ENCODE results near the gene POLDIP3.

DNA sequence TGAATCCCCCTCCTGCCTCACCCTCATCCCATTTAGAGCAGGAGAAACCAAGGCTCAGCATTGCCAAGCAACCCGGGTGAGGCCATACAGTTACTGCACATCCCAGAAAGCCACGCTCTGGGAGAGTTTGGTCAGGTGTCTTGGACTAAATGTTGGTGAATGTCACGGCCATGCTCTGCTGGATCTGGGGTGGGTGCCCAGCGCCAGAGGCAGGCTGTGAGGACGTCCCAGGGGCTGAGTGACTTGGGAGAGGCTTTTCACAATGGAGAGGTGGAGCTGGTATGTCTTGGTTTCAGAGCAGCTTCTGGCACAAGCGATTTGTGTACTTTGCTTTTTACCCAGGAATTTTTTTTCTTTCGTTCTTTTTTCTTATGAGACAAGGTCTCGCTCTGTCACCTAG, 54.3 kb downstream of the POLDIP3 start:
- TF ChIP-seq, protein P1, sequence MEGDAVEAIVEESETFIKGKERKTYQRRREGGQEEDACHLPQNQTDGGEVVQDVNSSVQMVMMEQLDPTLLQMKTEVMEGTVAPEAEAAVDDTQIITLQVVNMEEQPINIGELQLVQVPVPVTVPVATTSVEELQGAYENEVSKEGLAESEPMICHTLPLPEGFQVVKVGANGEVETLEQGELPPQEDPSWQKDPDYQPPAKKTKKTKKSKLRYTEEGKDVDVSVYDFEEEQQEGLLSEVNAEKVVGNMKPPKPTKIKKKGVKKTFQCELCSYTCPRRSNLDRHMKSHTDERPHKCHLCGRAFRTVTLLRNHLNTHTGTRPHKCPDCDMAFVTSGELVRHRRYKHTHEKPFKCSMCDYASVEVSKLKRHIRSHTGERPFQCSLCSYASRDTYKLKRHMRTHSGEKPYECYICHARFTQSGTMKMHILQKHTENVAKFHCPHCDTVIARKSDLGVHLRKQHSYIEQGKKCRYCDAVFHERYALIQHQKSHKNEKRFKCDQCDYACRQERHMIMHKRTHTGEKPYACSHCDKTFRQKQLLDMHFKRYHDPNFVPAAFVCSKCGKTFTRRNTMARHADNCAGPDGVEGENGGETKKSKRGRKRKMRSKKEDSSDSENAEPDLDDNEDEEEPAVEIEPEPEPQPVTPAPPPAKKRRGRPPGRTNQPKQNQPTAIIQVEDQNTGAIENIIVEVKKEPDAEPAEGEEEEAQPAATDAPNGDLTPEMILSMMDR (conservative IDR thresholded peaks at IDR 0.05; ENCODE audit: low read length) = no peak
- TF ChIP-seq EZH2phosphoT487 (IDR thresholded peaks at IDR 0.05; ENCODE audit: borderline replicate concordance) = no peak

Data from Loucy (cell line).